ENCODE measurements around the gene SMIM3. TPM values are rescaled to one million over a fixed set of nuclear protein-coding genes. Genes with fewer than 3 reads are reported as not detected.

SMIM3 gene, protein sequence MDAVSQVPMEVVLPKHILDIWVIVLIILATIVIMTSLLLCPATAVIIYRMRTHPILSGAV
- 10 to 100 TPM; 16.4 to 20.1 TPM for total RNA-seq
- polyA plus RNA-seq (ENCODE audit: insufficient read length in 6 of 6), result 10 to 100 TPM; 14.0 to 19.4 (median 16.7) TPM
- long read RNA-seq, donor 1, transcript SMIM3-201 (2 exons, 2,332 nt), result major isoform, 12 of 12 reads
- long read RNA-seq, donor 1, partial matches to known transcripts, result 0 of 12 reads
- long read RNA-seq, donor 1, other reads (novel, unspliced or antisense), result 0 of 12 reads
- long read RNA-seq, donor 2, transcript SMIM3-201 (2 exons, 2,332 nt), result major isoform, 18 of 18 reads
- long read RNA-seq, donor 2, partial matches to known transcripts, result 0 of 18 reads
- long read RNA-seq, donor 2, other reads (novel, unspliced or antisense), result 0 of 18 reads
- long read RNA-seq, donor 3, transcript SMIM3-201 (2 exons, 2,332 nt), result major isoform, 13 of 18 reads
- long read RNA-seq, donor 3, partial matches to known transcripts, result 5 of 18 reads
- long read RNA-seq, donor 3, other reads (novel, unspliced or antisense), result 0 of 18 reads
- long read RNA-seq, donor 4, transcript SMIM3-201 (2 exons, 2,332 nt), result major isoform, 27 of 27 reads
- long read RNA-seq, donor 4, partial matches to known transcripts, result 0 of 27 reads
- long read RNA-seq, donor 4, other reads (novel, unspliced or antisense), result 0 of 27 reads
- long read RNA-seq, donor 5, transcript SMIM3-201 (2 exons, 2,332 nt), result major isoform, 15 of 15 reads
- long read RNA-seq, donor 5, partial matches to known transcripts, result 0 of 15 reads
- long read RNA-seq, donor 5, other reads (novel, unspliced or antisense), result 0 of 15 reads
- long read RNA-seq, donor 6, transcript SMIM3-201 (2 exons, 2,332 nt), result major isoform, 15 of 20 reads
- long read RNA-seq, donor 6, partial matches to known transcripts, result 5 of 20 reads
- long read RNA-seq, donor 6, other reads (novel, unspliced or antisense), result 0 of 20 reads
- long read RNA-seq, donor 7, transcript SMIM3-201 (2 exons, 2,332 nt), result major isoform, 7 of 7 reads
- long read RNA-seq, donor 7, partial matches to known transcripts, result 0 of 7 reads
- long read RNA-seq, donor 7, other reads (novel, unspliced or antisense), result 0 of 7 reads
- long read RNA-seq, donor 8, transcript SMIM3-201 (2 exons, 2,332 nt), result major isoform, 7 of 7 reads
- long read RNA-seq, donor 8, partial matches to known transcripts, result 0 of 7 reads
- long read RNA-seq, donor 8, other reads (novel, unspliced or antisense), result 0 of 7 reads
- long read RNA-seq, donor 9, result 0 reads
- long read RNA-seq, donor 10, transcript SMIM3-201 (2 exons, 2,332 nt), result major isoform, 49 of 50 reads
- long read RNA-seq, donor 10, partial matches to known transcripts, result 0 of 50 reads
- long read RNA-seq, donor 10, other reads (novel, unspliced or antisense), result 1 of 50 reads
- long read RNA-seq, donor 11, partial matches to known transcripts, result 0 of 2 reads
- long read RNA-seq, donor 11, other reads (novel, unspliced or antisense), result 0 of 2 reads
- long read RNA-seq, donor 12, transcript SMIM3-201 (2 exons, 2,332 nt), result major isoform, 10 of 10 reads
- long read RNA-seq, donor 12, partial matches to known transcripts, result 0 of 10 reads
- long read RNA-seq, donor 12, other reads (novel, unspliced or antisense), result 0 of 10 reads

DNA sequence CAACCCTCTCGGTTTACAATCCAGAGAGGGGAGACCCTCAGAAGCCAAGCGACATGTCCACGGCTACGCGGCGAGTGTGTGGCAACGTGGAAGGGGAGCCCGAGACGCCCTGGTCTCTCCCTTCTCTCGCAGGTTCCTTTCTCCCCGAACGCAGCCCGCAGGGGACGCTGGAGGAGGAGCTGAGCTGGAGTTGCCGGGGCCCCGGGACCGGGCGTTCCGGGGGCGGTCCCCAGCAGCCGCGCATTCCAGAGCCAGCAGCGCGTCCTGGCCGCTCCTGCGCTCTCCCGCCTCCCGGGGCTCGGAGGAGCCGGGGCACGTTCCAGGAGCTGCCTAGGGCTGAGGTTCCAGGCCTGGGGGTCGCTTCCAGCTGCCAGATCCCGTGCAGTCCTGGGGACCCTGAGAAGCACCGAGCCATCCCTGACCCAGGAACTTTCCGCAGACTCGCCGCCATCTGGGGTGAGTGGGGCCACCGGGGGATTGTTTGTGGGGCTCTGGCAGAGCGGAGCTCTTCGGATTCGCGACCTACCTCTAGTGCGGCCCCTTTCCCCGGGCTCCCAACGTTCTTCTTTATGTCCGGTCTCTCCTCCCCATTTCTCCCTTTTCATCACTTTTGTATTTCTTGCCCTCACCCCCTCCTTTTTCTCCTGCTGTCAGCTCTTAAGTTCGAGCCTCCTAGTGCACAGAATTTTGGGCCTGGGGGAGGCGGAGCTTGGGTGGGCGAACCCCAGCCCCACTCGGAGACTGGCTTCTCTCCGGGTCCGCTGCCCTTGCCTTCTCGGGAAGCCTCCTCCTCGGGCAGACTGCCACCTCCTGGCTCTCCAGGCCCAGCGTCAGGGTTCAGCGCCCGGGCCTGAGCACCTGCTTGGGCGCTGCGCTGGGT, at the start of gene SMIM3:
Gene SMIM3, plus strand, starts transcription at position 241 of the 880 bp plus-strand sequence. CDS start 16,684 bp downstream, outside the sequence.
- DNase-seq, result peak; percentile 73 to 96 (median 88)
- peak; percentile 93 for ATAC-seq
- intact Hi-C loops (cut with DNase I), result no loop called here
- H3K27me3 ChIP-seq, result no peaks in the 10 kb centered on the region
- no peaks in the 10 kb centered on the region for H3K9me3 ChIP-seq
- H3K27ac ChIP-seq, result peak within 1 kb of the TSS; percentile 82 to 85
- H3K4me1 ChIP-seq, result peaks cover 28 to 55% of the 10 kb centered on the region in 2 donors
- no peaks in the 10 kb centered on the region for H3K36me3 ChIP-seq
- TF ChIP-seq, protein P1, sequence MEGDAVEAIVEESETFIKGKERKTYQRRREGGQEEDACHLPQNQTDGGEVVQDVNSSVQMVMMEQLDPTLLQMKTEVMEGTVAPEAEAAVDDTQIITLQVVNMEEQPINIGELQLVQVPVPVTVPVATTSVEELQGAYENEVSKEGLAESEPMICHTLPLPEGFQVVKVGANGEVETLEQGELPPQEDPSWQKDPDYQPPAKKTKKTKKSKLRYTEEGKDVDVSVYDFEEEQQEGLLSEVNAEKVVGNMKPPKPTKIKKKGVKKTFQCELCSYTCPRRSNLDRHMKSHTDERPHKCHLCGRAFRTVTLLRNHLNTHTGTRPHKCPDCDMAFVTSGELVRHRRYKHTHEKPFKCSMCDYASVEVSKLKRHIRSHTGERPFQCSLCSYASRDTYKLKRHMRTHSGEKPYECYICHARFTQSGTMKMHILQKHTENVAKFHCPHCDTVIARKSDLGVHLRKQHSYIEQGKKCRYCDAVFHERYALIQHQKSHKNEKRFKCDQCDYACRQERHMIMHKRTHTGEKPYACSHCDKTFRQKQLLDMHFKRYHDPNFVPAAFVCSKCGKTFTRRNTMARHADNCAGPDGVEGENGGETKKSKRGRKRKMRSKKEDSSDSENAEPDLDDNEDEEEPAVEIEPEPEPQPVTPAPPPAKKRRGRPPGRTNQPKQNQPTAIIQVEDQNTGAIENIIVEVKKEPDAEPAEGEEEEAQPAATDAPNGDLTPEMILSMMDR (IDR thresholded peaks at IDR 0.05), result no peak
- peak within 1 kb of the TSS; percentile 58 to 59 for H3K4me3 ChIP-seq

DNA sequence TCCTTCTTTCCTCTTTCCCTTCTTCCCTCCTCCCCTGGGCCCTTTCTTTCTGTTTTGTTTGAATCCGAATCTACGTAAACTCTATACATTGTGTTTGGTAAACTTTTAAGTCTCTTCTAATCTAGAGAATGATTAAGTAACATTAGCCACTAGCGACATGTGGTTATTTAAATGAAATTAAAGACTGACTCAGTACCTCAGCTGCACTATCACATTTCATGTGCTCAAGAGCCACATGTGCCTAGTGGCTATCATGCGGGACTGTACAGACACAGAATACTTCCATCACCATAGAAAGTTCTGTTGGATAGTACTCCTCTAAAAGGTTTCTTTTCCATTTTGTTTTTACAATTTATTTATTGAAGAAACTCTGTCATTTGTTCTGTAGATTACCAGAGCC, 48.7 kb upstream of the SMIM3 start:
- intact Hi-C loops (cut with DNase I), result no loop called here
- ATAC-seq (no peak), DNase-seq (no peak)
- Histone ChIP-seq H3K9me3 (no peaks in the 10 kb centered on the region), H3K4me3 (no peak overlapping the region), H3K4me1 (peaks cover 0 to 24% of the 10 kb centered on the region in 2 donors), H3K36me3 (peaks cover 7 to 90% of the 10 kb centered on the region in 2 donors), H3K27me3 (no peaks in the 10 kb centered on the region), H3K27ac (no peak overlapping the region)
- TF ChIP-seq, protein P1 (IDR thresholded peaks at IDR 0.05), result no peak

DNA sequence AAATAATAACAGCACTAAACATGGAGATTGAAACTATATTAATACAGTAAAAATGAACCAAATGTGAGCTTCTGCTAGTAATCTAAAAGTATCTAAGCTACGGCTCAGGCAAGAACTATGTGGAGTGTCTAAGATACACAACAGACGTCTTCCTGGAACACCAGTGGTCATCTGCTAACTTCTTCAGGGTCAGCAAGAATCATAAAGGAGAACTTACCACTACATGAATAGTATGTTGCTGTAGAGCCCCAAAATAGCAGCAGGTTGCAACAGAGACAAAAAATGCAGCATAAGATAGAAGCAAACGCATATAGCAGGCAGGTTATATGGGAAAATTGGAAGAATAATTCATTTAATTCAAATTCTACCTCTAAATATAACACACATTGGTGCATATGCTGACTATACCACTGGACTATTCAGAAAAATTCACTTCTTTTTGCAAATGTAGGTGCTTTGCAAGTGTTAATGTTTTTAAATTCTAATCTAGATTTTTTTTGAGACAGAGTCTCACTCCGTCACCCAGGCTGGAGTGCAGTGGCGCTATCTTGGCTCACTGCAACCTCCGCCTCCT, 46.8 kb upstream of the SMIM3 start:
- TF ChIP-seq, protein P1 (IDR thresholded peaks at IDR 0.05), result no peak
- H3K27ac ChIP-seq, result peak overlapping the region in 1 of 2 donors; percentile 39

More for the DNA sequence above, 46.8 kb upstream of the SMIM3 start:
- Histone ChIP-seq H3K36me3 (peaks cover 7 to 74% of the 10 kb centered on the region in 2 donors), H3K4me3 (no peak overlapping the region), H3K9me3 (no peaks in the 10 kb centered on the region), H3K27me3 (no peaks in the 10 kb centered on the region), H3K4me1 (peaks cover 0 to 33% of the 10 kb centered on the region in 2 donors)
- ATAC-seq (peak; percentile 67), DNase-seq (no peak)
- intact Hi-C loops (cut with DNase I), result no loop called here

Measured in left lung (tissue), 14 donors.